GM12891 (cell line): ENCODE results near the gene CTNNA3.

Source experiments
- POLR2A ChIP-seq: IDR thresholded peaks from 2 replicates; pipeline ENCODE4 v1.6.1; 2011; ENCODE audit warnings: low read depth, low read length, control low read depth
- POLR2AphosphoS5 ChIP-seq: IDR thresholded peaks from 2 replicates; pipeline ENCODE4 v1.6.1; 2011; ENCODE audit warnings: low read depth, low read length, control low read depth

DNA sequence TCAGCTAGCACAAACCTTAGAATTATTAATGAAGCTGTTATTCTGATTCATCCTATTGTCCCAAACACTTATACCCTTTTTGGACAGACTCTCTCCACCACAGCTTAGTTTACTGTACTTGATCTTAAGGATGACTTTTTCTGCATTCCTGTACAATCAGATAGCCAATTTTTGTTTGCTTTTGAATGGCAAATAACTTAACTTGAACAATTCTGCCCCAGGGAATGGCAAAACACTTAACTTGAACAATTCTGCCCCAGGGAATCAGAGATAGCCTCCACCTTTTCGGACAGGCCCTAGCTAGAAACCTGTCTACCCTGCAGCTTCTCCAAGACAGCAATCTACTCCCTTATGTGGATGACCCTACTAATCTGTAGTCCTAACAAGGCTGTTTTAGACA, 1438.2 kb downstream of the CTNNA3 start:
- TF ChIP-seq POLR2AphosphoS5 (no peak), POLR2A (no peak)
